Bronchial epithelial cell (primary cell): ENCODE results near the gene RAD51B. TPM values are rescaled to one million over a fixed set of nuclear protein-coding genes. Genes with fewer than 3 reads are reported as not detected.

Source experiments
- DNase-seq: peaks from one replicate; pipeline ENCODE4 v3.0.0-alpha.2; 2010; ENCODE audit warnings: low read depth
- FAIRE-seq: peaks from 2 replicates; lab custom pipeline; 2011; peaks lifted over from hg19 to GRCh38; lab: Jason Lieb, UNC
- H3K27me3 ChIP-seq: 2 replicates; pipeline ENCODE4 v1.5.1; 2011; ENCODE audit warnings: low read length; ENCODE audit not compliant: control insufficient read depth, insufficient read depth
- H3K36me3 ChIP-seq: 2 replicates; pipeline ENCODE4 v1.5.1; 2011; ENCODE audit warnings: low read length; ENCODE audit not compliant: control insufficient read depth, insufficient read depth
- H3K4me3 ChIP-seq: 2 replicates; pipeline ENCODE4 v1.5.1; 2011; ENCODE audit warnings: mild to moderate bottlenecking, low read depth, low read length, control low read depth
- total RNA-seq: library from RNA; depleted of rRNA; stranded (reverse); fragments of >200 nt; gene quantifications from 2 replicates; pipeline ENCODE4 v1.2.1, GENCODE V29; 2014
- TF ChIP-seq, protein P1 (sequence below): IDR thresholded peaks from 2 replicates; pipeline ENCODE4 v1.5.1; 2011; ENCODE audit warnings: mild to moderate bottlenecking, moderate library complexity, low read length, control low read depth, inconsistent platforms; ENCODE audit not compliant: insufficient read depth, severe bottlenecking

Gene RAD51B
- total RNA-seq, 1 donor from 2014 or later: 12.1 TPM

DNA sequence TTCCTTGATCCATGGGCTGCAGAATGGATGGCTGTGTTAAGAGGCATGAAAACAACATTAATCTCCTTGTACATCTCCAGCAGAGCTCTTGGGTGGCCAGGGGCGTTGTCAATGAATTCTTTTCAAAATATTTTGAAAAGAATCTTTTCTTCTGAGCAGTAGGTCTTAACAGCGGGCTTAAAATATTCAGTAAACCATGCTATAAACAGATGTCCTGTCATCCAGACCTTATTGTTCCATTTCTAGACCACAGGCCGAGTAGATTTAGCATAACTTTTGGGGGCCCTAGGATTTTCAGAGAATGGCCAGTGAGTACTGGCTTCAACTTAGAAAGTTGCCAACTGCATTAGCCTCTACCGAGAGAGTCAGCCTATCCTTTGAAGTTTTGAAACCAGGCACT, 130.2 kb downstream of the RAD51B start:
- DNase-seq (no peak), FAIRE-seq (no peak)
- TF ChIP-seq, protein P1, sequence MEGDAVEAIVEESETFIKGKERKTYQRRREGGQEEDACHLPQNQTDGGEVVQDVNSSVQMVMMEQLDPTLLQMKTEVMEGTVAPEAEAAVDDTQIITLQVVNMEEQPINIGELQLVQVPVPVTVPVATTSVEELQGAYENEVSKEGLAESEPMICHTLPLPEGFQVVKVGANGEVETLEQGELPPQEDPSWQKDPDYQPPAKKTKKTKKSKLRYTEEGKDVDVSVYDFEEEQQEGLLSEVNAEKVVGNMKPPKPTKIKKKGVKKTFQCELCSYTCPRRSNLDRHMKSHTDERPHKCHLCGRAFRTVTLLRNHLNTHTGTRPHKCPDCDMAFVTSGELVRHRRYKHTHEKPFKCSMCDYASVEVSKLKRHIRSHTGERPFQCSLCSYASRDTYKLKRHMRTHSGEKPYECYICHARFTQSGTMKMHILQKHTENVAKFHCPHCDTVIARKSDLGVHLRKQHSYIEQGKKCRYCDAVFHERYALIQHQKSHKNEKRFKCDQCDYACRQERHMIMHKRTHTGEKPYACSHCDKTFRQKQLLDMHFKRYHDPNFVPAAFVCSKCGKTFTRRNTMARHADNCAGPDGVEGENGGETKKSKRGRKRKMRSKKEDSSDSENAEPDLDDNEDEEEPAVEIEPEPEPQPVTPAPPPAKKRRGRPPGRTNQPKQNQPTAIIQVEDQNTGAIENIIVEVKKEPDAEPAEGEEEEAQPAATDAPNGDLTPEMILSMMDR: no peak
- Histone ChIP-seq H3K4me3 (no peak overlapping the region), H3K27me3 (no peaks in the 10 kb centered on the region), H3K36me3 (no peaks in the 10 kb centered on the region)

DNA sequence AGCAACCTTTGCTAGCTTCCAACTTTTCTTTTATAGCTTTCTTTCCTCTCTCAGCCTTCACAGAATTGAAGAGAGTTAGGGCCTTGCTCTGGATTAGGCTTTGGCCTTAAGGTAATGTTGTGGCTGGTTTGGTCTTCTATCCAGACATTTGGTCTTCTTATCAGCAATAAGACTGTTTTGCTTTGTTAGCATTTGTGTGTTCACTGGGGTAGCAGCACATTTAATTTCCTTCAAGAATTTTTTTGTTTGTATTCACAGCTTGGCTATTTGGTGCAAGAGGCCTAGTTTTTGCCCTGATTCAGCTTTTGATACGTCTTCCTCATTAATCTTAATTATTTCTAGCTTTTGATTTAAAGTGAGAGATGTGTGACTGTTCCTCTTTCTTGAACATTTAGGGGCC, 130.8 kb downstream of the RAD51B start:
- no peak overlapping the region for H3K4me3 ChIP-seq
- DNase-seq (no peak), FAIRE-seq (no peak)
- no peaks in the 10 kb centered on the region for H3K27me3 ChIP-seq
- TF ChIP-seq, protein P1: no peak
- H3K36me3 ChIP-seq: no peaks in the 10 kb centered on the region

DNA sequence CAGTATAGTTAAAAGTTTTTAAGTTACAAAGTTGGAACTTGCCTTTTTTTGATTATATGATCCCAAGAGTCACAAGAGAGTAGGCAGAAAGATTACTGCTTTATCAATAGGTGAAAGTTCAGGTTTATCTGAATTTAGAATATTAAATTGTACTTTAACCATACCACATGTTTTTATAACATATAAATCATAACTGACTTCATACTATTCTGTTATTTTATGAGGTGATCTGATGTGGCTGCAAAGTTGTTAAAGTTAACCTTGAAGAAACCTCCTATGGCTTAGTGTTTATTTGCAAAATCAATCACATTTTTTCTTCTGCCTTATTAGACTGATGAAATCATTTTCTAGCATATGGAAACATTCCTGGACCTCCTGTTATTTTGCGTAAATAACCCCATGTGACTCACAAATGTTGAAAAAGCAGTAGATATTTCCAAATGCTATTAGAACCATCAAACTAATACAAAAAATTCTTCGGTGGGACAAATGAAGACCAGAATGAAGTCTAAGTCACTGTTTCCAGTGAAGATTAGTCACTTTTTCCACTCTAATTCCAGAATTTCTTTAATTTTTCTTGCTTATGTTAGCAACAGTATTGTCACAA, 132.1 kb downstream of the RAD51B start:
- DNase-seq (no peak), FAIRE-seq (no peak)
- Histone ChIP-seq H3K36me3 (no peaks in the 10 kb centered on the region), H3K27me3 (no peaks in the 10 kb centered on the region), H3K4me3 (no peak overlapping the region)
- TF ChIP-seq, protein P1: no peak

DNA sequence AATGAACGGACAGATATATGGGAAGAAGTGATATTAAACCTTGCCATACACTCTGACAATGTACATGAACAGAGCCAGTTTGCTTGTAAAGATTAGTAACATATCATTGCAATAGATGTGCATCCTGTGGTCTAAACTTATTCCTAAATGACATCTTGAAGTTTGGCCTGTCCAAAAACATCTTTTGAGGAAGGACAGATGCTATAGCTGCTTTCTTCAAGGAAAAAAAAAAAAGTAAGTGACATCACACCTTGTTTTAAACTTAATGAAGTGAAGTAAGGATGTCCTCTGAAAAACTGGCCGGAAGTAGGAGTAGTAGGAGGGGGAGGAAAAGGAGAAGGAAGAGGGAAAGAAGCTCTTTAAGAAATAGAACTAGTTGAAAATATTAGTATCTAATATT, 132.8 kb downstream of the RAD51B start:
- no peak overlapping the region for H3K4me3 ChIP-seq
- TF ChIP-seq, protein P1: no peak
- H3K36me3 ChIP-seq: no peaks in the 10 kb centered on the region
- DNase-seq (no peak), FAIRE-seq (no peak)
- no peaks in the 10 kb centered on the region for H3K27me3 ChIP-seq

DNA sequence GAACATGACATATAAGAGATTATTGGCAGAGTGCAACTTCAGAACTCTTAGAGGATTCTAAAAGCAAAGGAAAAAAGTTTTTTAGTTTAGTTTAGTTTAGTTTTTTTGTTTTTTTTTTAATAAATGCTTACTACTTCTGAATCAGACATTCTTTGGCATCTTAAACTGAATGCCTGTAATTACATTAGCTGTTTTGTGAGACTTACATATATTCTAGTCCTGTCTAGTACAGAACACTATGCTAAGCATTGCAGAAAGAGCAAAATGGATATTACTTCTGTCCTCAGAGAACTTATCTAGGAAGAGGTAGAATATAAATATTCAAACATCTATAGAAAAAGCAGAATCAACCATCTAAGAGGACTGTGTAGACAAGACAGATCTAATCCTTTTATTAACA, 133.2 kb downstream of the RAD51B start:
- TF ChIP-seq, protein P1: no peak
- FAIRE-seq (no peak), DNase-seq (no peak)
- Histone ChIP-seq H3K27me3 (no peaks in the 10 kb centered on the region), H3K36me3 (no peaks in the 10 kb centered on the region), H3K4me3 (no peak overlapping the region)

DNA sequence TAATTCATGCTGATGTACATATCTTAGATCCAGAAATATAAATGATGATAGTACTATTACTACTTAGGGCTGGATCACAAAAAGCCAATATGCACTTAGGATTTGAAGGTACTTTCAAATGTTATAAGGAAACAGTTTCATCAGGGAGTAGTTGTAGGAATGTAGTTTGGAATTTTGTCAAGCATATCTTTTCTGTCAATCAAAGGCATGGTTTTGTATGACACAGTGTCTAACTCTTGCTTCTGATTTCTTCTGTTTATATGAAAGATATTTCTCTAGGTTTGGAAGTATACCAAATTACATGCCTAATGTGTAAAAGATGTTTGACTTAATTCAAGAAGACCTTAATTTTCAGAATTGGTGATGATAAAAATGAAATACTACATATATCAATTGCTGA, 135.7 kb downstream of the RAD51B start:
- DNase-seq: no peak
- TF ChIP-seq, protein P1: no peak
- H3K27me3 ChIP-seq: no peaks in the 10 kb centered on the region
- H3K4me3 ChIP-seq: no peak overlapping the region
- no peaks in the 10 kb centered on the region for H3K36me3 ChIP-seq
- FAIRE-seq: no peak
